K562 (cell line): ENCODE measurements around the gene LGALS12. TPM values are rescaled to one million over a fixed set of nuclear protein-coding genes. Genes with fewer than 3 reads are reported as not detected.
A peak's percentile ranks its signal among the peaks of the same experiment; 100 is the strongest.
"Not testable (repeated sequence)": the region's sequence is repeated elsewhere in the genome, so short reads cannot be mapped to it uniquely, and the experiment has no call there.

Source experiments
- ATAC-seq: fragments of 200-7000 bp; cut with Tn5 transposase; 3 replicates; pipeline ENCODE4 v1.9.1; 2020; ENCODE audit warnings: moderate library complexity
- BruUV-seq: library from RNA; stranded (reverse); fragments of 400-500 nt; replicated peaks from 2 replicates; lab custom pipeline; 2021; lab: Mats Ljungman, UMichigan
- CTCF ChIA-PET: fragments of 300-600 bp; formaldehyde crosslinking; extraction: SDS; loops from one replicate; lab custom pipeline; 2021; ENCODE audit warnings: low intra/inter-chr PET ratio; lab: Yijun Ruan, JAX
- POLR2A ChIA-PET: fragments of 300-600, 350-650 bp; sonication (Branson Sonifier 250); formaldehyde crosslinking; extraction: SDS; loops from one replicate; lab custom pipeline; 2021; ENCODE audit warnings: antibody characterized with exemption, inconsistent platforms; lab: Yijun Ruan, JAX
- DNase-seq, 4 experiments: peaks; one replicate each; pipeline versions ENCODE4 v3.0.0 to v3.0.0-alpha.2; 2011 to 2018; ENCODE audit warnings: low spot score in 3 of 4, mixed read lengths in 3 of 4; ENCODE audit errors: extremely low read depth in 1 of 4
- FAIRE-seq: peaks from 2 replicates; lab custom pipeline; 2011; peaks lifted over from hg19 to GRCh38; lab: Jason Lieb, UNC
- H2AFZ ChIP-seq: 2 replicates; pipeline ENCODE4 v1.6.0; 2011; ENCODE audit warnings: low read depth, low read length, control low read depth, inconsistent platforms
- H3K27ac ChIP-seq: fragments of 200-600 bp; 3 replicates; pipeline ENCODE4 v1.8.0; 2011; ENCODE audit warnings: low read depth, mild to moderate bottlenecking, control low read depth, inconsistent platforms, low read length, moderate library complexity, mixed read lengths; ENCODE audit errors: extremely low read depth
- H3K27me3 ChIP-seq, 2 experiments: fragments of 300-600 bp in 1 of 2; 2 replicates in 1 of 2; 3 replicates in 1 of 2; pipeline versions ENCODE4 v1.6.0 to v1.8.0; 2011; ENCODE audit warnings: inconsistent platforms in 2 of 2, low read length in 2 of 2, mild to moderate bottlenecking in 1 of 2, mixed read lengths in 1 of 2, moderate library complexity in 1 of 2; ENCODE audit not compliant: control insufficient read depth in 2 of 2, insufficient read depth in 2 of 2
- H3K36me3 ChIP-seq: fragments of 300-600 bp; 3 replicates; pipeline ENCODE4 v1.8.0; 2011; ENCODE audit warnings: mild to moderate bottlenecking, low read length, inconsistent platforms; ENCODE audit not compliant: control insufficient read depth, insufficient read depth
- H3K4me1 ChIP-seq, 2 experiments: fragments of 200-600 bp in 1 of 2; replicated peaks in 1 of 2; 2 replicates in 1 of 2; 3 replicates in 1 of 2; pipeline versions ENCODE4 v1.5.1 to v1.8.0; 2011; ENCODE audit warnings: inconsistent platforms in 2 of 2, low read length in 2 of 2, mild to moderate bottlenecking in 1 of 2, mixed read lengths in 1 of 2, moderate library complexity in 1 of 2; ENCODE audit not compliant: control insufficient read depth in 2 of 2, insufficient read depth in 2 of 2
- H3K4me2 ChIP-seq: 2 replicates; pipeline ENCODE4 v1.6.1; 2011; ENCODE audit warnings: low read length, control low read depth, inconsistent platforms, mixed read lengths; ENCODE audit not compliant: insufficient read depth
- H3K4me3 ChIP-seq: fragments of 200-600 bp; sonication (generic), shearing (Covaris generic); 2 replicates; pipeline ENCODE4 v1.5.1; 2016; ENCODE audit warnings: control low read depth, inconsistent platforms
- H3K79me2 ChIP-seq: fragments of 200-600 bp; 3 replicates; pipeline ENCODE4 v1.8.0; 2011; ENCODE audit warnings: low read length, inconsistent platforms; ENCODE audit not compliant: control insufficient read depth, insufficient read depth
- H3K9ac ChIP-seq, 2 experiments: 2 replicates each; pipeline versions ENCODE4 v1.6.0 to v1.6.1; 2011; ENCODE audit warnings: low read depth in 2 of 2, low read length in 2 of 2, control low read depth in 1 of 2, inconsistent platforms in 1 of 2, mild to moderate bottlenecking in 1 of 2, mixed read lengths in 1 of 2; ENCODE audit not compliant: insufficient read depth in 1 of 2
- H3K9me1 ChIP-seq: one replicate; pipeline ENCODE4 v1.6.0; 2011; ENCODE audit warnings: inconsistent platforms, mild to moderate bottlenecking, low read length, moderate library complexity; ENCODE audit not compliant: control insufficient read depth, insufficient read depth
- H3K9me3 ChIP-seq: replicated peaks from 2 replicates; pipeline ENCODE4 v1.5.1; 2011; ENCODE audit warnings: low read depth, low read length, inconsistent platforms; ENCODE audit not compliant: control insufficient read depth, insufficient read depth
- H4K20me1 ChIP-seq: replicated peaks from 2 replicates; pipeline ENCODE4 v1.6.1; 2011; ENCODE audit warnings: low read length, inconsistent platforms, mixed read lengths; ENCODE audit not compliant: control insufficient read depth, insufficient read depth
- CXXC5 ChIP-seq: fragments of 250-450 bp; sonication (Bioruptor Pico); IDR thresholded peaks from 2 replicates; pipeline ENCODE4 v1.8.0; 2022; ENCODE audit warnings: inconsistent platforms, mild to moderate bottlenecking, moderate library complexity
- DMBX1 ChIP-seq: fragments of 250-450 bp; sonication (Bioruptor Pico); IDR thresholded peaks from 2 replicates; pipeline ENCODE4 v1.8.0; 2022; ENCODE audit warnings: inconsistent platforms, mild to moderate bottlenecking, moderate library complexity, borderline replicate concordance
- ERF ChIP-seq: fragments of 450-650 bp; formaldehyde crosslinking; IDR thresholded peaks from 2 replicates; pipeline ENCODE4 v1.4.0; 2020; ENCODE audit warnings: mild to moderate bottlenecking, mixed read lengths
- KLF6 ChIP-seq: fragments of 250-450 bp; sonication (Bioruptor Pico); IDR thresholded peaks from 2 replicates; pipeline ENCODE4 v1.4.0; 2020; ENCODE audit warnings: mild to moderate bottlenecking, moderate library complexity, borderline replicate concordance
- MAZ ChIP-seq, 2 experiments: fragments of 450-650 bp in 1 of 2; sonication (generic) in 1 of 2; formaldehyde crosslinking; IDR thresholded peaks in 1 of 2; conservative IDR thresholded peaks in 1 of 2; 2 replicates each; pipeline versions ENCODE4 v1.4.0 to v1.5.0; 2020; ENCODE audit warnings: mild to moderate bottlenecking in 1 of 2, missing genetic modification reagents in 1 of 2
- MEF2D ChIP-seq: conservative IDR thresholded peaks from 2 replicates; pipeline ENCODE4 v1.6.1; 2016; ENCODE audit warnings: low read depth, missing genetic modification characterization, missing compliant biosample characterization
- PYGO2 ChIP-seq: fragments of 450-650 bp; IDR thresholded peaks from 2 replicates; pipeline ENCODE4 v1.6.1; 2016; ENCODE audit warnings: mild to moderate bottlenecking, missing genetic modification characterization, moderate library complexity, missing compliant biosample characterization
- SMAD3 ChIP-seq: fragments of 450-650 bp; formaldehyde crosslinking; conservative IDR thresholded peaks from 2 replicates; pipeline ENCODE4 v1.4.0; 2020; ENCODE audit warnings: mild to moderate bottlenecking
- SMAD4 ChIP-seq: fragments of 250-450 bp; sonication (Bioruptor Pico); conservative IDR thresholded peaks from 2 replicates; pipeline ENCODE4 v1.8.0; 2021; ENCODE audit warnings: inconsistent platforms, mild to moderate bottlenecking, moderate library complexity
- TAF7 ChIP-seq: fragments of 450-650 bp; IDR thresholded peaks from 2 replicates; pipeline ENCODE4 v1.6.1; 2016; ENCODE audit warnings: missing genetic modification characterization, missing compliant biosample characterization
- ZBTB17 ChIP-seq: fragments of 450-650 bp; formaldehyde crosslinking; IDR thresholded peaks from 2 replicates; pipeline ENCODE4 v1.4.0; 2020; ENCODE audit warnings: mild to moderate bottlenecking
- ZNF134 ChIP-seq: fragments of 250-450 bp; sonication (Bioruptor Pico); conservative IDR thresholded peaks from 2 replicates; pipeline ENCODE4 v1.4.0; 2020
- ZNF165 ChIP-seq: fragments of 250-450 bp; sonication (Bioruptor Pico); IDR thresholded peaks from 2 replicates; pipeline ENCODE4 v1.4.0; 2020; ENCODE audit warnings: borderline replicate concordance
- ZNF239 ChIP-seq: fragments of 250-450 bp; sonication (Bioruptor Pico); IDR thresholded peaks from 2 replicates; pipeline ENCODE4 v1.4.0; 2020; ENCODE audit warnings: mild to moderate bottlenecking
- ZNF311 ChIP-seq: fragments of 250-450 bp; sonication (Bioruptor Pico); IDR thresholded peaks from 2 replicates; pipeline ENCODE4 v1.4.0; 2020; ENCODE audit warnings: mild to moderate bottlenecking, moderate library complexity
- ZNF583 ChIP-seq: fragments of 250-450 bp; sonication (Bioruptor Pico); IDR thresholded peaks from 2 replicates; pipeline ENCODE4 v1.4.0; 2020
- ZNF76 ChIP-seq: fragments of 250-450 bp; sonication (Bioruptor Pico); IDR thresholded peaks from 2 replicates; pipeline ENCODE4 v1.4.0; 2020; ENCODE audit warnings: mild to moderate bottlenecking, moderate library complexity, borderline replicate concordance
- WGBS: fragments of 100-300 bp; shearing (Covaris generic); methylation state at CpG from one replicate; pipeline ENCODE4 v1.1.6; 2016; ENCODE audit warnings: low coverage, mixed read lengths; ENCODE audit not compliant: insufficient coverage; ENCODE audit errors: missing lambda C conversion rate; 5-methylcytosine and 5-hydroxymethylcytosine counted together
- in situ Hi-C: fragments of 300-500 bp; cut with MboI; formaldehyde crosslinking; loops from 4 replicates; pipeline ENCODE4 v1.15.0; 2018; ENCODE audit warnings: inconsistent platforms, mixed read lengths
- intact Hi-C: fragments of 100-400 bp; cut with micrococcal nuclease; formaldehyde crosslinking; loops from 2 replicates; pipeline ENCODE4 v1.14.2; 2022
- polyA plus RNA-seq, 8 experiments: library from polyadenylated mRNA; depleted of rRNA in 4 of 8; stranded (reverse) in 5 of 8; unstranded in 3 of 8; fragments of >200 nt; fragmentation: Nextera tagmentation in 2 of 8; fragmentation: Illumina TruSeq in 1 of 8; extraction: Ambion mirVana in 2 of 8; extraction: Trizol in 1 of 8; gene quantifications; 2 replicates each; pipeline versions ENCODE4 v1.2.1 to v1.2.3, GENCODE V29; 2011 to 2014; ENCODE audit warnings: inconsistent platforms in 1 of 8, missing spikeins in 1 of 8
- total RNA-seq, 7 experiments: library from RNA; depleted of rRNA in 6 of 7; stranded (reverse); fragments of >200 nt in 6 of 7; fragmentation: Illumina TruSeq in 2 of 7; extraction: Trizol in 2 of 7; gene quantifications; 2 replicates each; pipeline versions ENCODE4 v1.2.1 to v1.2.3, GENCODE V29; 2011 to 2021; ENCODE audit warnings: low replicate concordance in 1 of 7
- TF ChIP-seq, protein P1 (sequence below): fragments of 450-650 bp; formaldehyde crosslinking; IDR thresholded peaks from 2 replicates; pipeline ENCODE4 v1.4.0; 2020; ENCODE audit warnings: mild to moderate bottlenecking, moderate library complexity
- TF ChIP-seq, protein P2 (sequence below): fragments of 450-650 bp; IDR thresholded peaks from 2 replicates; pipeline ENCODE4 v1.6.1; 2016; ENCODE audit warnings: missing biosample characterization, missing genetic modification characterization

Gene LGALS12
- total and polyA plus RNA-seq, 9 of the 15 experiments (the other 6 are each of a cell fraction or from before 2014, with no cell fraction given) = 0.66 to 8.0 (median 5.0) TPM

DNA sequence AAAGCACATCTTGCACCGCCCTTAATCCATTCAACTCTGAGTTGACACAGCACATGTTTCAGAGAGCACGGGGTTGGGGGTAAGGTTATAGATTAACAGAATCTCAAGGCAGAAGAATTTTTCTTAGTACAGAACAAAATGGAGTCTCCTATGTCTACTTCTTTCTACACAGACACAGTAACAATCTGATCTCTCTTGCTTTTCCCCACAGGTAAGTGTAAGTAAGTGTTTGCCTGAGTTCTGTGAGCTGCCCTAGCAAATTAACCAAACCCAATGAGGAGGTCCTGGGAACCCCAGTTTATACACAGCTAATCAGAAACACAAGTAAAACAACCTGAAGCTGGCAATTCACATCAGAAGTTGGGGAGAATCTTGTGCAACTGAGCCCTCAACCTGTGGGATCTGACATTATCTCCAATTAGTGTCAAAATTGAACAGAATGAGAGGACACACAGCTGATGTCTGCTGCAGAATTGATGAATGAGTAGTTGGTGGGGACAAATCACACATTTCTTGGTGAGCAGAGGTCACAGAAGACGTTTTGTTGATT is 22.9 kb downstream of the LGALS12 start:
- DNase-seq, H3K9me3 ChIP-seq, BruUV-seq, in situ Hi-C loops, ATAC-seq, H3K9me1 ChIP-seq, H3K4me2 ChIP-seq, intact Hi-C loops, CTCF ChIA-PET, FAIRE-seq, H3K4me3 ChIP-seq, H3K9ac ChIP-seq, H3K36me3 ChIP-seq, H4K20me1 ChIP-seq, H3K79me2 ChIP-seq, H3K27me3 ChIP-seq, H3K27ac ChIP-seq: not testable (repeated sequence)
- Histone ChIP-seq H3K4me1 (peaks cover 0 to 34% of the 10 kb centered on the region in 2 experiments; a peak in 4 of 5 replicates), H2AFZ (peak overlapping the region; percentile 63)
- WGBS = 9% methylated on average over 1 of the region's 3 CpGs
- POLR2A ChIA-PET = interaction anchor here (1.2 kb wide), 1 partner anchor 10 kb away, joined by 3 read pairs; no protein-coding TSS in a partner anchor
- TF ChIP-seq PYGO2 (tag) (peak; percentile 82), ZNF311 (CRISPR knock-in tag) (peak; percentile 88), KLF6 (CRISPR knock-in tag) (peak; percentile 85), ZNF134 (CRISPR knock-in tag) (0 out of 2 replicates have a peak, but pooled peaks have one; percentile 50), MAZ (CRISPR knock-in tag; conservative IDR thresholded peaks at IDR 0.05 in 1 of 2, IDR thresholded peaks at IDR 0.05 in 1 of 2) (0 out of 4 replicates have a peak, but pooled peaks of 1 of the 2 experiments have one; percentile 24), ZNF165 (CRISPR knock-in tag) (0 out of 2 replicates have a peak, but pooled peaks have one; percentile 19), MEF2D (tag) (0 out of 2 replicates have a peak, but pooled peaks have one; percentile 55), TAF7 (tag) (peak; percentile 32; the same call in 1 of the 2 replicates), SMAD3 (CRISPR knock-in tag) (peak; percentile 74), SMAD4 (CRISPR knock-in tag) (peak; percentile 75), ZNF76 (CRISPR knock-in tag) (peak; percentile 72; the same call in 1 of the 2 replicates), CXXC5 (peak; percentile 62), ZNF239 (CRISPR knock-in tag) (peak; percentile 51; the same call in 1 of the 2 replicates), DMBX1 (CRISPR knock-in tag) (peak; percentile 95), ERF (CRISPR knock-in tag) (0 out of 2 replicates have a peak, but pooled peaks have one; percentile 61), ZBTB17 (CRISPR knock-in tag) (0 out of 2 replicates have a peak, but pooled peaks have one; percentile 52), ZNF583 (CRISPR knock-in tag) (peak; percentile 74; the same call in 1 of the 2 replicates)
- TF ChIP-seq, protein P1, sequence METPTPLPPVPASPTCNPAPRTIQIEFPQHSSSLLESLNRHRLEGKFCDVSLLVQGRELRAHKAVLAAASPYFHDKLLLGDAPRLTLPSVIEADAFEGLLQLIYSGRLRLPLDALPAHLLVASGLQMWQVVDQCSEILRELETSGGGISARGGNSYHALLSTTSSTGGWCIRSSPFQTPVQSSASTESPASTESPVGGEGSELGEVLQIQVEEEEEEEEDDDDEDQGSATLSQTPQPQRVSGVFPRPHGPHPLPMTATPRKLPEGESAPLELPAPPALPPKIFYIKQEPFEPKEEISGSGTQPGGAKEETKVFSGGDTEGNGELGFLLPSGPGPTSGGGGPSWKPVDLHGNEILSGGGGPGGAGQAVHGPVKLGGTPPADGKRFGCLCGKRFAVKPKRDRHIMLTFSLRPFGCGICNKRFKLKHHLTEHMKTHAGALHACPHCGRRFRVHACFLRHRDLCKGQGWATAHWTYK (CRISPR knock-in tag) = peak; percentile 87
- TF ChIP-seq, protein P2, sequence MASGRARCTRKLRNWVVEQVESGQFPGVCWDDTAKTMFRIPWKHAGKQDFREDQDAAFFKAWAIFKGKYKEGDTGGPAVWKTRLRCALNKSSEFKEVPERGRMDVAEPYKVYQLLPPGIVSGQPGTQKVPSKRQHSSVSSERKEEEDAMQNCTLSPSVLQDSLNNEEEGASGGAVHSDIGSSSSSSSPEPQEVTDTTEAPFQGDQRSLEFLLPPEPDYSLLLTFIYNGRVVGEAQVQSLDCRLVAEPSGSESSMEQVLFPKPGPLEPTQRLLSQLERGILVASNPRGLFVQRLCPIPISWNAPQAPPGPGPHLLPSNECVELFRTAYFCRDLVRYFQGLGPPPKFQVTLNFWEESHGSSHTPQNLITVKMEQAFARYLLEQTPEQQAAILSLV (tag) = 0 out of 2 replicates have a peak, but pooled peaks have one; percentile 49
